H1 (cell line): Measurements from ENCODE around the gene CNNM3. TPM values are rescaled to one million over a fixed set of nuclear protein-coding genes. Genes with fewer than 3 reads are reported as not detected.
A peak's percentile ranks its signal among the peaks of the same experiment; 100 is the strongest.

ENCODE experiments used
- ASH2L ChIP-seq: fragments of 200-600, 300-600 bp; sonication (generic); IDR thresholded peaks from one replicate; pipeline ENCODE4 v1.7.1; 2017; ENCODE audit warnings: low read length
- CEBPB ChIP-seq: IDR thresholded peaks from 2 replicates; pipeline ENCODE4 v1.6.1; 2012; ENCODE audit warnings: low read depth, low read length
- CHD7 ChIP-seq: fragments of 300-600 bp; sonication (generic); IDR thresholded peaks from 2 replicates; pipeline ENCODE4 v1.7.1; 2012; ENCODE audit warnings: low read length, moderate library complexity, mild to moderate bottlenecking, inconsistent platforms; ENCODE audit not compliant: insufficient replicate concordance
- PHF8 ChIP-seq: fragments of 200-600 bp; sonication (generic); conservative IDR thresholded peaks from 2 replicates; pipeline ENCODE4 v1.7.1; 2012; ENCODE audit warnings: low read depth, mild to moderate bottlenecking, inconsistent platforms, low read length, moderate library complexity
- POLR2A ChIP-seq, 2 experiments: IDR thresholded peaks; 1 replicate in 1 of 2; 2 replicates in 1 of 2; pipeline ENCODE4 v1.6.1; 2011; ENCODE audit warnings: low read depth in 2 of 2, low read length in 2 of 2, mild to moderate bottlenecking in 2 of 2; ENCODE audit errors: control extremely low read depth in 1 of 2
- RAD21 ChIP-seq, 2 experiments: IDR thresholded peaks in 1 of 2; conservative IDR thresholded peaks in 1 of 2; 2 replicates each; pipeline ENCODE4 v1.6.1; 2011; ENCODE audit warnings: low read depth in 2 of 2, low read length in 2 of 2, improper control_type of control experiment in 1 of 2, inconsistent platforms in 1 of 2, mild to moderate bottlenecking in 1 of 2, moderate library complexity in 1 of 2
- RXRA ChIP-seq: IDR thresholded peaks from 2 replicates; pipeline ENCODE4 v1.6.1; 2011; ENCODE audit warnings: low read depth, mild to moderate bottlenecking, low read length, moderate library complexity; ENCODE audit not compliant: insufficient read depth
- SIRT6 ChIP-seq: IDR thresholded peaks from one replicate; pipeline ENCODE4 v1.7.1; 2012; ENCODE audit warnings: low read length, inconsistent platforms
- TAF1 ChIP-seq: IDR thresholded peaks from 2 replicates; pipeline ENCODE4 v1.6.1; 2011; ENCODE audit warnings: mild to moderate bottlenecking, low read depth, low read length
- TAF7 ChIP-seq: optimal IDR thresholded peaks from 2 replicates; pipeline ENCODE3; 2011; ENCODE audit warnings: low read depth, mild to moderate bottlenecking, inconsistent platforms, low read length, moderate library complexity, borderline replicate concordance
- polyA plus RNA-seq, 7 experiments: library from polyadenylated mRNA; depleted of rRNA in 3 of 7; stranded (reverse) in 5 of 7; unstranded in 2 of 7; fragments of >200 nt in 5 of 7; fragments of 200-250 nt in 2 of 7; gene quantifications; 1 replicate in 5 of 7; 2 replicates in 1 of 7; 4 replicates in 1 of 7; pipeline versions ENCODE4 v1.2.1 to v1.2.3, GENCODE V29; 2011 to 2013; ENCODE audit warnings: missing spikeins in 2 of 7, mixed read lengths in 2 of 7
- total RNA-seq: library from RNA; stranded (reverse); fragmentation: NEBNext Ultra II Directional; extraction: Animal tissue kit (Norgen Biotek cat#: 25700); gene quantifications from 2 replicates; pipeline ENCODE4 v1.2.1, GENCODE V29; 2021

The CNNM3 gene
- total and polyA plus RNA-seq, 2 of the 8 experiments (the other 6 are each of a cell fraction or from before 2014, with no cell fraction given): 29.1 to 29.2 TPM

GRCh38 chr2:96881349-96882195, 65.5 kb downstream of the CNNM3 start (continued):
- TF ChIP-seq TAF1 (0 out of 2 replicates have a peak, but pooled peaks have one; percentile 12), TAF7 (peak; percentile 32), CHD7 (no peak), ASH2L (peak; percentile 76), CEBPB (peak; percentile 83), POLR2A (IDR thresholded peaks at IDR 0.05; ENCODE audit: control extremely low read depth in 1 of 2, low read depth in 2 of 2, low read length in 2 of 2) (no peak), SIRT6 (no peak), PHF8 (no peak), RAD21 (IDR thresholded peaks at IDR 0.05 in 1 of 2, conservative IDR thresholded peaks at IDR 0.05 in 1 of 2; ENCODE audit: low read depth in 2 of 2, low read length in 2 of 2) (no peak), RXRA (no peak)
